Lower lobe of right lung (tissue), 2 donors: ENCODE results near the gene COL2A1. TPM values are rescaled to one million over a fixed set of nuclear protein-coding genes. Genes with fewer than 3 reads are reported as not detected.

ENCODE experiments used
- ATAC-seq, 2 donors: fragments of 200-7000 bp; cut with Tn5 transposase; one replicate each; pipeline ENCODE4 v1.9.1; 2020 to 2022; ENCODE audit warnings: mild to moderate bottlenecking in 2 of 2, moderate library complexity in 2 of 2
- DNase-seq: peaks from one replicate; pipeline ENCODE4 v3.0.0-alpha.2; 2020
- H3K27ac ChIP-seq: fragments of 200-600 bp; one replicate; pipeline ENCODE4 v1.8.0; 2022
- H3K27me3 ChIP-seq: fragments of 200-600 bp; one replicate; pipeline ENCODE4 v1.8.0; 2022; ENCODE audit warnings: low read depth
- H3K36me3 ChIP-seq: fragments of 200-600 bp; one replicate; pipeline ENCODE4 v1.8.0; 2022; ENCODE audit warnings: mild to moderate bottlenecking
- H3K4me1 ChIP-seq: fragments of 200-600 bp; one replicate; pipeline ENCODE4 v1.8.0; 2022
- H3K4me3 ChIP-seq: fragments of 200-600 bp; one replicate; pipeline ENCODE4 v1.8.0; 2022; ENCODE audit warnings: mild to moderate bottlenecking
- H3K9me3 ChIP-seq: fragments of 200-600 bp; one replicate; pipeline ENCODE4 v1.8.0; 2022
- intact Hi-C: fragments of 100-400 bp; cut with DNase I; formaldehyde crosslinking; loops from one replicate; pipeline ENCODE4 v1.11.0; 2022
- total RNA-seq: library from RNA; stranded (reverse); fragmentation: NEBNext Ultra II Directional; extraction: Animal tissue kit (Norgen Biotek cat#: 25700); gene quantifications from one replicate; pipeline ENCODE4 v1.2.1, GENCODE V29; 2021
- TF ChIP-seq, protein P1 (sequence below): fragments of 200-600 bp; IDR thresholded peaks from one replicate; pipeline ENCODE4 v1.8.0; 2022; ENCODE audit warnings: antibody characterized with exemption, mild to moderate bottlenecking
- donor health status: DM: no; HTN: yes; CAD: no; lungs with severe emphysema.

COL2A1 gene
- total RNA-seq, 1 donor from 2014 or later: not detected

- DNase-seq: no peak
- no peak for ATAC-seq
- intact Hi-C loops: no loop called here
- TF ChIP-seq, protein P1, sequence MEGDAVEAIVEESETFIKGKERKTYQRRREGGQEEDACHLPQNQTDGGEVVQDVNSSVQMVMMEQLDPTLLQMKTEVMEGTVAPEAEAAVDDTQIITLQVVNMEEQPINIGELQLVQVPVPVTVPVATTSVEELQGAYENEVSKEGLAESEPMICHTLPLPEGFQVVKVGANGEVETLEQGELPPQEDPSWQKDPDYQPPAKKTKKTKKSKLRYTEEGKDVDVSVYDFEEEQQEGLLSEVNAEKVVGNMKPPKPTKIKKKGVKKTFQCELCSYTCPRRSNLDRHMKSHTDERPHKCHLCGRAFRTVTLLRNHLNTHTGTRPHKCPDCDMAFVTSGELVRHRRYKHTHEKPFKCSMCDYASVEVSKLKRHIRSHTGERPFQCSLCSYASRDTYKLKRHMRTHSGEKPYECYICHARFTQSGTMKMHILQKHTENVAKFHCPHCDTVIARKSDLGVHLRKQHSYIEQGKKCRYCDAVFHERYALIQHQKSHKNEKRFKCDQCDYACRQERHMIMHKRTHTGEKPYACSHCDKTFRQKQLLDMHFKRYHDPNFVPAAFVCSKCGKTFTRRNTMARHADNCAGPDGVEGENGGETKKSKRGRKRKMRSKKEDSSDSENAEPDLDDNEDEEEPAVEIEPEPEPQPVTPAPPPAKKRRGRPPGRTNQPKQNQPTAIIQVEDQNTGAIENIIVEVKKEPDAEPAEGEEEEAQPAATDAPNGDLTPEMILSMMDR: no peak
- peaks cover 18% of the 10 kb centered on the region for H3K27me3 ChIP-seq
- no peaks in the 10 kb centered on the region for H3K36me3 ChIP-seq
- H3K27ac ChIP-seq: no peak overlapping the region
- no peaks in the 10 kb centered on the region for H3K4me1 ChIP-seq
- H3K9me3 ChIP-seq: no peaks in the 10 kb centered on the region
- H3K4me3 ChIP-seq: no peak overlapping the region
Measured at GRCh38 chr12:47941475-47941780, 62.8 kb downstream of the COL2A1 start.

DNA sequence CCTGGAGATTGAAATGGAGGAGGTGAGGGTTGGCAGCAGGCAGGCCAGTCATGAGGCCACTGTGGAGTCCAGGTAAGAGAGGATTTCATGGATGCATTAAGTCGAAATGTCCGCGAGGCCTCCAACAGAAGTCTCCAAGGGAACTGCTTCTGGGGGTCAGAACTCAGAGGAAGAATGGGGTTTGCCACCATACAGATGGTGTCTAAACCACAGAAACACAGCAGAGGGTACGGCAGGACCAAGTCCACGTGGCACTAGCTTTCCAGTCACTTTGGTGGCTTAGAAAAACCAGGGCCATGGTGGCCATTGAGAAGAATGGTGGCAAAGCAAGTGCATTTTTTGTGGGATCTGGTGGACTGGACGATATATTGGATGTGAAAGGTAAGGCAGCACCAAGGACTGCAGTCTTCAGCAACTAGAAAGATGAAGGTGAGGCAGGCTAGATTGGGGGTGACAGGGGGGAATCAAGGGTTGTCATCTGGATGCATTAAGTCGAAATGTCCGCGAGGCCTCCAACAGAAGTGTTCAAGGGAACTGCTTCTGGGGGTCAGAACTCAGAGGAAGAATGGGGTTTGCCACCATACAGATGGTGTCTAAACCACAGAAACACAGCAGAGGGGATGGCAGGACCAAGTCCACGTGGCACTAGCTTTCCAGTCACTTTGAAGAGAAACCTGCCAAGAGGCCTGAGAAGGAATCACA, 63.4 kb downstream of the COL2A1 start:
- Histone ChIP-seq H3K9me3 (no peaks in the 10 kb centered on the region), H3K4me3 (no peak overlapping the region), H3K27ac (no peak overlapping the region), H3K27me3 (peaks cover 18% of the 10 kb centered on the region), H3K36me3 (no peaks in the 10 kb centered on the region), H3K4me1 (no peaks in the 10 kb centered on the region)
- TF ChIP-seq, protein P1: no peak
- ATAC-seq: no peak
- intact Hi-C loops: no loop called here
- DNase-seq: no peak

DNA sequence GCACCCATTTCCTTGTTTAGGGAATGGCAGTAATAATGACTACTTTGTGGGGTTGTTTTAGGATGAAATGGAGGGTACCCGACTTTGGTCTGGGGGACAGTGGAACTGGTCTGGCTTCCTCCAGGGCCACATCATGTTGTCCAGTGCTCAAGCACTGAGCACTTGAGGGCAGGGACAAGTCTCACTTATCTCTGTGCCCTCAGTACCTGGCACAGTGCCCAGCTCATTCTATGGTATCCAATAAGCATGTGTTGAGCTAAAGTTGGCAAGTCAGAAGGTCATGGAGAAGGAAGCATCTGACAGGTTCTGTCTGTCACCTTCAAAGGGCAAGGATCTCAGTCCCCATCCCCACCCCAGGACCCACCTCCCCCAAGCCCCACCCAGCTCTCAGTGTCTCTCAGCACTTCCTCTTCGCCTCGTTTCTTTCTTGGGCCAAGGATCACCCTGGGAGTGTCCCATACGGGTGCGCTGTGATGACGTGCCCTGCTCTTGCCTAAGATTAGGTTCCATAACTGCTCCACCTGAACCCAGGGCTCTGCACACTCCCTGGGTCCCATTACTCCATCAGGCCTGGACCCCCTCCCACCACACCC, 65.2 kb downstream of the COL2A1 start:
- Histone ChIP-seq H3K4me3 (no peak overlapping the region), H3K27me3 (peaks cover 18% of the 10 kb centered on the region), H3K9me3 (no peaks in the 10 kb centered on the region), H3K27ac (no peak overlapping the region), H3K36me3 (no peaks in the 10 kb centered on the region), H3K4me1 (no peaks in the 10 kb centered on the region)
- ATAC-seq (no peak), DNase-seq (no peak)
- TF ChIP-seq, protein P1: no peak
- intact Hi-C loops: no loop called here

DNA sequence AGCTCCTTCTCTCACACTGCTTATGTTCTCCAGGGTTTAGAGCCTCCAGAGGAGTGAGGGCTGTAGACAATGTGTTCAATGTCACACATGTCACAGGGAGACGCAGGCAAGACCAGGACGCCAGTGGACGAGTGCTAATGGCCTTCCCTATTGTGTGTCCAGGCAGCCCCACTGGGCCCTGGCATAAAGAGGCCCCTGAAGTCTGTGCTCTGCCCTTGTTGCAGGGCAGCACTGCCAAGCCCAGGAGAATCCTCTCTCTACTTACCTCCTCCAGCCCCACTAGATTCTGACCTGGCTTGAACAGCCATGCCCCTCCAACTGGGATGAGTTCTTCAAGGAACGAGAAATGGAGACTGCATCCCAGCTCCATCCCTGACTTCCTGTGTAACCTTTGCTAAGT, 65.7 kb downstream of the COL2A1 start:
- Histone ChIP-seq H3K4me3 (no peak overlapping the region), H3K9me3 (no peaks in the 10 kb centered on the region), H3K4me1 (no peaks in the 10 kb centered on the region), H3K27ac (no peak overlapping the region), H3K36me3 (no peaks in the 10 kb centered on the region), H3K27me3 (peaks cover 18% of the 10 kb centered on the region)
- no peak for ATAC-seq
- intact Hi-C loops: no loop called here
- DNase-seq: no peak
- TF ChIP-seq, protein P1: no peak

DNA sequence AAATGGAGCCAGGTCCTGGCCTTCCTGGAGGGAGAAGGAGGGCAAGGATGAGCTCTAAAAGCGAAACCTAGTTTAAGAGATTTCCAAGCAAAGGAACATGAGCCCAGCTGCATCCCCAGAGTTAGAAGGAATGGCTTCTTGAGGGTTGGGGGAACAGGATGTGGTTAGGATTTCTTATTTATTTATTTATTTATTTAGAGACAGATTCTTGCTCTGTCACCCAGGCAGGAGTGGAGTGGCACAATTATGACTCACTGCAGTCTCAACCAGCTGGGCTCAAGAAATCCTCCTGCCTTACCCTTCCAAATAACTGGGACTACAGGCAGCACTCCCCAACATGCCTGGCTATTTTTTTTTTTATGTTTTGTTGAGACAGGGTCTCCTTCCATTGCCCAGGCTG, 66.2 kb downstream of the COL2A1 start:
- DNase-seq (no peak), ATAC-seq (no peak)
- intact Hi-C loops: no loop called here
- Histone ChIP-seq H3K4me1 (no peaks in the 10 kb centered on the region), H3K27me3 (peaks cover 15% of the 10 kb centered on the region), H3K9me3 (no peaks in the 10 kb centered on the region), H3K36me3 (no peaks in the 10 kb centered on the region), H3K27ac (no peak overlapping the region), H3K4me3 (no peak overlapping the region)
- TF ChIP-seq, protein P1: no peak
